Tibial nerve (tissue), 4 donors: ENCODE results near the gene OR5D14. TPM values are rescaled to one million over a fixed set of nuclear protein-coding genes. Genes with fewer than 3 reads are reported as not detected.

Source experiments
- DNase-seq, 2 donors: peaks; one replicate each; pipeline ENCODE4 v3.0.0-alpha.2; 2019; ENCODE audit warnings: low spot score in 2 of 2
- H3K27ac ChIP-seq, 4 donors: fragments of 200-600 bp; sonication (generic) in 3 of 4; one replicate each; pipeline ENCODE4 v1.5.1; 2017 to 2019; ENCODE audit warnings: mild to moderate bottlenecking in 1 of 4
- H3K27me3 ChIP-seq, 2 donors: fragments of 200-600 bp; sonication (generic) in 1 of 2; one replicate each; pipeline versions ENCODE4 v1.5.1 to v1.6.0; 2017 to 2019
- H3K36me3 ChIP-seq, 3 donors: fragments of 200-600 bp; sonication (generic); one replicate each; pipeline ENCODE4 v1.5.1; 2018 to 2019
- H3K4me1 ChIP-seq, 4 donors: fragments of 200-600 bp; sonication (generic) in 3 of 4; one replicate each; pipeline ENCODE4 v1.5.1; 2017 to 2019
- H3K4me3 ChIP-seq, 4 donors: fragments of 200-600 bp; sonication (generic) in 3 of 4; one replicate each; pipeline ENCODE4 v1.5.1; 2017 to 2019; ENCODE audit warnings: mild to moderate bottlenecking in 1 of 4, moderate library complexity in 1 of 4
- H3K9me3 ChIP-seq, 4 donors: fragments of 200-600 bp; sonication (generic) in 3 of 4; one replicate each; pipeline ENCODE4 v1.5.1; 2017 to 2019
- CTCF ChIP-seq, 5 experiments: fragments of 200-600 bp in 3 of 5; fragments of 450-650 bp in 2 of 5; sonication (generic) in 3 of 5; IDR thresholded peaks; one replicate each; pipeline ENCODE4 v1.5.1; 2016 to 2019; ENCODE audit warnings: antibody characterized with exemption in 5 of 5, mild to moderate bottlenecking in 3 of 5, moderate library complexity in 2 of 5
- EP300 ChIP-seq, 2 donors: sonication (generic); formaldehyde crosslinking; IDR thresholded peaks; one replicate each; pipeline ENCODE4 v1.6.1; 2017; ENCODE audit warnings: antibody characterized with exemption in 2 of 2, mild to moderate bottlenecking in 1 of 2
- POLR2A ChIP-seq, 2 donors: fragments of 450-650 bp; IDR thresholded peaks; one replicate each; pipeline ENCODE4 v1.6.1; 2017; ENCODE audit warnings: antibody characterized with exemption in 2 of 2, mild to moderate bottlenecking in 2 of 2, moderate library complexity in 2 of 2
- WGBS, 2 donors: methylation state at CpG; one replicate each; pipeline ENCODE4 v1.1.5; 2018; 5-methylcytosine and 5-hydroxymethylcytosine counted together
- total RNA-seq, 4 donors: library from RNA; depleted of rRNA; stranded (reverse); fragments of >200 nt; gene quantifications; one replicate each; pipeline ENCODE4 v1.1.0, GENCODE V29; 2016

Gene OR5D14
- total RNA-seq, 4 donors from 2014 or later, result not detected

GRCh38 chr11:55819330-55819729, 24.0 kb downstream of the OR5D14 start, which contains the start of gene OR5D18:
TSS of gene OR5D18 (plus strand) at chr11:55819630. CDS start at chr11:55819630, 0 bp downstream.
- H3K27me3 ChIP-seq, result no peaks in the 10 kb centered on the region
- no peaks in the 10 kb centered on the region for H3K36me3 ChIP-seq
- 87 to 88% methylated on average over 5 of the region's 5 CpGs for WGBS, 2 donors
- DNase-seq, result no peak
- H3K9me3 ChIP-seq, result no peaks in the 10 kb centered on the region
- TF ChIP-seq EP300 (IDR thresholded peaks at IDR 0.05), result no peak
- TF ChIP-seq CTCF (IDR thresholded peaks at IDR 0.05), result no peak
- TF ChIP-seq POLR2A (IDR thresholded peaks at IDR 0.05), result no peak
- H3K4me3 ChIP-seq, result no peak within 1 kb of the TSS
- no peak within 1 kb of the TSS for H3K27ac ChIP-seq
- no peaks in the 10 kb centered on the region for H3K4me1 ChIP-seq

GRCh38 chr11:55826919-55827318, 31.6 kb downstream of the OR5D14 start, which contains the start of gene OR5L2:
TSS of gene OR5L2 (plus strand) at chr11:55827219. CDS start at chr11:55827219, 0 bp downstream.
- Histone ChIP-seq H3K27me3 (no peaks in the 10 kb centered on the region), H3K27ac (no peak within 1 kb of the TSS)

GRCh38 chr11:55838452-55838851, 43.1 kb downstream of the OR5D14 start, which contains the start of gene OR5D16:
TSS of gene OR5D16 (plus strand) at chr11:55838752. CDS start at chr11:55838752, 0 bp downstream.
- Histone ChIP-seq H3K27ac (no peak within 1 kb of the TSS), H3K4me1 (no peaks in the 10 kb centered on the region), H3K36me3 (no peaks in the 10 kb centered on the region), H3K27me3 (no peaks in the 10 kb centered on the region), H3K9me3 (peaks cover 0 to 17% (median 0%) of the 10 kb centered on the region in 4 donors), H3K4me3 (no peak within 1 kb of the TSS)
- TF ChIP-seq CTCF (IDR thresholded peaks at IDR 0.05) (no peak), POLR2A (IDR thresholded peaks at IDR 0.05) (no peak), EP300 (IDR thresholded peaks at IDR 0.05) (no peak)
- no peak for DNase-seq
- WGBS, 2 donors, result 30 to 55% methylated on average over 3 of the region's 3 CpGs

More at GRCh38 chr11:55826919-55827318, 31.6 kb downstream of the OR5D14 start, which contains the start of gene OR5L2:
- H3K4me1 ChIP-seq, result no peaks in the 10 kb centered on the region
- no peaks in the 10 kb centered on the region for H3K9me3 ChIP-seq
- TF ChIP-seq EP300 (IDR thresholded peaks at IDR 0.05) (no peak), CTCF (IDR thresholded peaks at IDR 0.05) (no peak), POLR2A (IDR thresholded peaks at IDR 0.05) (no peak)
- DNase-seq, result no peak
- H3K36me3 ChIP-seq, result no peaks in the 10 kb centered on the region
- H3K4me3 ChIP-seq, result no peak within 1 kb of the TSS

Other genes starting within 250 kb of the OR5D14 start
- gene OR4C15, start 241.1 kb upstream of the OR5D14 start, total RNA-seq, result not detected
- gene OR4C16, start 223.4 kb upstream of the OR5D14 start, total RNA-seq, result not detected
- gene OR4C11, start 187.9 kb upstream of the OR5D14 start, total RNA-seq, result not detected
- gene OR4P4, start 160.4 kb upstream of the OR5D14 start, total RNA-seq, result not detected
- not detected for gene OR4S2, start 147.2 kb upstream of the OR5D14 start, total RNA-seq
- gene OR4C6, start 133.4 kb upstream of the OR5D14 start, total RNA-seq, result not detected
- gene OR5D13, start 22.1 kb upstream of the OR5D14 start, total RNA-seq, result not detected
- gene OR5L1, start 15.8 kb downstream of the OR5D14 start, total RNA-seq, result not detected
- gene OR5D18, start 24.1 kb downstream of the OR5D14 start, total RNA-seq, result not detected
- not detected for gene OR5L2, start 31.7 kb downstream of the OR5D14 start, total RNA-seq
- not detected for gene OR5D16, start 43.2 kb downstream of the OR5D14 start, total RNA-seq
- not detected for gene TRIM51, start 87.7 kb downstream of the OR5D14 start, total RNA-seq
- gene OR5W2, start 119.0 kb downstream of the OR5D14 start, total RNA-seq, result not detected
- gene OR5I1, start 140.8 kb downstream of the OR5D14 start, total RNA-seq, result not detected
- not detected for gene OR10AG1, start 174.4 kb downstream of the OR5D14 start, total RNA-seq
- not detected for gene OR5F1, start 199.1 kb downstream of the OR5D14 start, total RNA-seq
- not detected for gene OR5AS1, start 232.1 kb downstream of the OR5D14 start, total RNA-seq